ENCODE results near the gene FAR2.

GRCh38 chr12:29322157-29322556 is 173.1 kb downstream of the FAR2 start:
- TF ChIP-seq CTCF (IDR thresholded peaks at IDR 0.05) (no peak), POLR2A (IDR thresholded peaks at IDR 0.05) (no peak)
